ENCODE data around the gene TSNAX.

GRCh38 chr1:231553320-231553719, 24.9 kb downstream of the TSNAX start:
- TF ChIP-seq CTCF (IDR thresholded peaks at IDR 0.05 in 2 of 3, conservative IDR thresholded peaks at IDR 0.05 in 1 of 3; ENCODE audit: insufficient read depth in 2 of 3, low read depth in 1 of 3, low read length in 3 of 3) (no peak), ZNF280A (IDR thresholded peaks at IDR 0.05; ENCODE audit: low read depth, partially characterized antibody) (no peak)
